ENCODE measurements around the gene DUS1L.

DNA sequence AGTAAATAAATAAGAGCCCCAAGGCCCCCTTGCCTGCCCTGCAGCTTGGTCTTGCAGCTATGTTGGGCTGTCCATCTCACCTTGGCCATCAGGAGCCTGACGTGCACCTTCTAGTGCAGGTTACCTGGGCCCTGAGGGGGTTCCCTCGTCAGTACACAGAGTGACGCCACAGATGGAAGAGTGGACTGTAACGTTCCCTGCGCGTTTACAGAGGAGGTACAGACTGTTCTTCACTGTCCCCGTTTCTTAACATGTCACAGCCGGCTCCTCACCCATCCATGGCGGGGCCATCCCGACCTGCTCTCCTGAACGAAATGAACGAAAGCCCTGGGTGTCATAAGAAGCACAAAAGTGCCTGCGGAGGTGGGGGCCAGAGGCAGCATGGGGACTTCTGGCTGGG lies 48.3 kb upstream of the DUS1L start:
- TF ChIP-seq CTCF (IDR thresholded peaks at IDR 0.05) (no peak), POLR2A (IDR thresholded peaks at IDR 0.05) (no peak)

Data from stomach (tissue), 4 donors.